ENCODE results near the gene SAP25.

The SAP25 gene

DNA sequence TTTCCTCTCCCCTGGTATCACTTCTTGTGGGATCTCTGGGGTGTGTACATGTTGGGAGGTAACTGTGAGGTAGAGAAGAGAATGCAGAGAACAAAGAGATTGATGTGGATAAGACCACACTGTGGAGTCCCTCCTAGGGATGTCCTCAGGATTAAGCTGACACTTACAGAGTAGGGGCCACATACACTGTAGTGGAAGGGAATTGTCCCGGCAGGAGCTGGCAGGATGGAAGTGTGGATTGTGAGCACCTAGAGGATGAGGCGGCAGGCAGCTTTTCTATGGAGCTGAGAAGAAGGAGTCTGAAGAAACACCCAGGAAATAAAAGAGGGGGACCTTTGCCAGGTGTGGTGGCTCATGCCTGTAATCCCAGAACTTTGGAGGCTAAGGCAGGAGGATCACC lies 21.2 kb downstream of the SAP25 start:
- no peak for TF ChIP-seq ZFX (IDR thresholded peaks at IDR 0.05; ENCODE audit: borderline replicate concordance)
- no peak for TF ChIP-seq CTCF (IDR thresholded peaks at IDR 0.05)
- H3K27ac ChIP-seq = no peak overlapping the region

DNA sequence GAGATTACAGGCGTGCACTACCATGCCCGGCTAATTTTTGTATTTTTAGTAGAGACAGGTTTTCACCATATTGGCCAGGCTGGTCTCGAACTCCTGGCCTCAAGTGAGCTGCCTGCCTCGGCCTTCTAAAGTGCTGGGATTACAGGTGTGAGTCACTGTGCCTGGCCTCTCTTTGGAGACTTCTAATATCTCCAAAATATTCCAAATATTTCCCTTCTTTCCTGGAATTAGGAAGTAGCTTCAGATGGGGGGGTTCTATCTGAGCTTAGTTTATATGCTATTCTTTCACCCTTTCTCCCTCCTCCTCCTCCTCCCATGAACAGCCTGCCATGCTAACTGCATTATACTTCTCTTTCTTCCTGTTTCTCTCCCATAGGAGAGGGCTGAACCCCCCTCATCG lies 25.3 kb downstream of the SAP25 start:
- H3K27ac ChIP-seq = peak overlapping the region; percentile 3; the same call in 1 of the 2 replicates

GRCh38 chr7:100547872-100548271 lies 25.8 kb downstream of the SAP25 start:
- no peak for TF ChIP-seq ZFX (IDR thresholded peaks at IDR 0.05; ENCODE audit: borderline replicate concordance)
- TF ChIP-seq CTCF (IDR thresholded peaks at IDR 0.05) = no peak

DNA sequence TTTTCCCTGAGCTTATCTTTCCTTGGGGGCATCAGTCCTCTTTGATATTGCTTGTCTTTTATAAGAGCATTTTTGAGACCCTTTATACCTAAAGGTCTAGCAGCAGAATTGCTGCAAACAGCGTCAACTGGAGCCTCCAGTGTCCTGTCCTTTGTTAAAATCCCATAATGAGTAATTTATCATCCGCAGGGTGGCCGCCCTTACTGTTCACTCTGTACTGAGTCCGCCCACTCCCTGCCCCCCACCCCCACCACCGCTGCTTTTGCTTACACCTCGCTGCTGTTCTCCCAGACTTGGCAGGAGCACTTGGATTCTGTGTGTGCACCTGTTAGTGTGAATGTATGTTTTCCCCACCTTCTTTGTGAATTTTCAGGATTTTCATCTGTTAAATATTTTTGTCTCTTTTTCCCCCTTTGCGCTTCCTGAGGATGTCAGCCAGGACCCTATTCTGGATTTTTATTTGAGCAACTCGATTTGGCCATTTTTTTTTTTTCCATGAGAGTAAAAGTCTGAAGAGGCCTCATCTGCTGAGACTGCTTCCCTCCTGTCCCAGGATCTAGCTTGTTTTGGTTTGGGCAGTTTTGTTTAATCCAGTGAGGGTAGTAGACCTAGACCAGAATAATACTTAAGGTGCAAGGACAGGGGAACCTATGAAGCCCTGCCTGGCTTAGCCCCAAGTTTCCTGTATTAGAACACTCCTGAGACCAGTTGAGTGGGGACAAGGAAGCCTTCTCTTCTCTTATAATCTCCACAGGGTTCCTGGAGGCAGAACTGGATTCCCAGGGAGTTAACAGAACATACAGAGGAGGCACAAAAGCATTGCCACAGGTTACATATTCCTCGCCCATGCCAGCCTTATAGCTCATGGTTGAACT lies 26.5 kb downstream of the SAP25 start:
- TF ChIP-seq ZFX (IDR thresholded peaks at IDR 0.05; ENCODE audit: borderline replicate concordance) (no peak), CTCF (IDR thresholded peaks at IDR 0.05) (no peak)
- H3K27ac ChIP-seq = peak overlapping the region; percentile 77

More at GRCh38 chr7:100547872-100548271, 25.8 kb downstream of the SAP25 start:
- H3K27ac ChIP-seq = peak overlapping the region; percentile 77

DNA sequence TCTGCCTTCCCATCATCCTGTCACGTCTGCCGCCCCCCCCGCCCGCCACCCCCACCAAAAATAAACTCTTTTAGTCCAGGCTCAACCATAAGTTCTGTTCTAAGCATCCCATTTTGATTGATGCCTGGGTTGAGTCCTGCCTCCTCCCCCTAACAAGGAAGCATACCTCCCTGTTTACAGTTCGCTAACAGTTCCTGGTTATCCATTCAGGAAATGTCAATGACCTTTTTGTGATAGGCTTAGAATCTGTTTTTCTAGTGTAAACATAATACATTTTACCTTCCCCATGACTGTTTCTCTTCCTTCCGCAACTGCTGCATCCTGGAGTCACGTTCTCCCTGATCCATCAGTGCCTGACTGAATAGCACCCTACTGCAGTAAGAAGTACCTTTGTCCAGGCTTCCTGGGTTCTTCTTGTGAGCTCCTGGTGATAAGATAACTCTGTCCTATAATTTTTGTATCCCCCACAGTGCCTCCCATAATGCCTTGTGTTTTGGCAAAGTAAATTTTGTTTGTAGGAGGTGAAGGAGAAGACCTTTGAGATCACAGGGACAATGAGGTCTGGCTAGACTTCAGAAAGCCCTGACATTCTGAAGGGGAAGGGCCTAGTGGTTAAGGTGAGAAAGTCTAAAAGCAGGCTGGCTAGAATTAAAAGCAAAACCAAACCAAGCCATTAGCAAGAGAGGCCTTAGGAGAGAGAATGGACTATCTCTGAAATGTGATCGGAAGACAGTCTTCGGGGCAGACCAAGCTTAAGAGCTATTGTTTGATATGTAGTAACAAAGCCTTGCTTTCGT lies 27.4 kb downstream of the SAP25 start:
- H3K27ac ChIP-seq = peak overlapping the region; percentile 77
- no peak for TF ChIP-seq ZFX (IDR thresholded peaks at IDR 0.05; ENCODE audit: borderline replicate concordance)
- TF ChIP-seq CTCF (IDR thresholded peaks at IDR 0.05) = no peak

DNA sequence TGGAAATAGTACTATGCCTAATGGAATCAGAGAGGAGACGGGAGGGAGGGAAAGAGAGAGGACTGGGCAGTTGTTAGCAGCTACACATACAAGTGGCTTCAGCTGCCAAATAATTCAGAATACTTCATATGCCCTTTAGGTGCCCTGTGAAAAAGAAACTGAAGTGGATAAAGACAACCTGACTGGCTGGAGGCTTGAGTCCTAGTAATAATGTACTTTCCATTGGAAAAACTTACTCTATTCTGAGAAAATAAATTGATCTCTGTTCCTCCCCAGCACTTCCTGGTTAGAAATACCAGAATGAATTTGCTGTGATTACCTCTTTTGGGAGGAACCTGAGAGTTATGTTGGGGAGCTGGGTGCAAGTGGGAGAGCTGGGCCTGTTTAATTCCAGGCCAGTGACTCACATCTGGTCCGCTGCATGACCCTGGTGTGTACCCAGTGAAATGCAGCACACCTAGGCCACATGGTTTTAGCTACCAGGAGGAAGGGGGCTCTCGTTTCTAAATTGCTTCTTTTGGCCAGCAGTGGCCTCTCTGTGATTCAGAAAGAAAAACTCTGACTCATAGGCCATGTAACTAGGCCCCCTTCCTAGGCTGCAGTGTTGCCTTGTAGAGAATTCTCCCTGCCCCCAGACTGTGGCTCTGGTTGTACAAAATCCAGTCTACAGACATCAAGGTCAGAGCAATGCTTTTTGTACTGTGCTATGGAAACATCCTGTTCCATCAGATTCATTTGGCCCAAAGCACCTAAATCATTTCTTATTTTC lies 28.2 kb downstream of the SAP25 start:
- TF ChIP-seq ZFX (IDR thresholded peaks at IDR 0.05; ENCODE audit: borderline replicate concordance) = no peak
- TF ChIP-seq CTCF (IDR thresholded peaks at IDR 0.05) = no peak
- peak overlapping the region; percentile 77 for H3K27ac ChIP-seq

DNA sequence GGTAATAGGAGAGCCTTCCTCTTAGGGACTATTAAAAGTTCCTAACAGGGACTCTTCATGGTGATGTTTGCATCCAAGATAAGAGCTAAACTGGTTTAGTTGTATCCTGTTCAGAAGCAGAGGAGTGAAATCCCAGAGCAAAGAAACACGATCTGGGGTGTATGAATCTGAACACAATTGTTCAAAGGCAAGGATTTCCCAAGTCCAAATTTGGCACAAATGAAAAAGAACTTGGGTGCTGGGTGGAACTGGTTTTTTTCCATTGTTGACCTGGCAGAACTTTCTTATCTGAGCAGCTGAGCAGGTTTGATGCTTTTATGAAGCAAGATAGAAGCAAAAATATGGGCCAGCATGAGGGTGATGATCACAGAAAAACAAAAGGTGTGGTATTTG lies 28.7 kb downstream of the SAP25 start:
- no peak for TF ChIP-seq ZFX (IDR thresholded peaks at IDR 0.05; ENCODE audit: borderline replicate concordance)
- TF ChIP-seq CTCF (IDR thresholded peaks at IDR 0.05) = no peak
- H3K27ac ChIP-seq = peak overlapping the region; percentile 77
